ENCODE results near the gene HELZ.

The HELZ gene

GRCh38 chr17:67035131-67036083, 209.6 kb downstream of the HELZ start:
- TF ChIP-seq CTCF (IDR thresholded peaks at IDR 0.05) = no peak

- TF ChIP-seq CTCF (IDR thresholded peaks at IDR 0.05) = no peak
Observed at GRCh38 chr17:67033613-67034012, 211.4 kb downstream of the HELZ start.

GRCh38 chr17:67032985-67033384, 212.0 kb downstream of the HELZ start:
- no peak for TF ChIP-seq CTCF (IDR thresholded peaks at IDR 0.05)

- TF ChIP-seq CTCF (IDR thresholded peaks at IDR 0.05) = no peak
Observed at GRCh38 chr17:67032382-67032781, 212.6 kb downstream of the HELZ start.

DNA sequence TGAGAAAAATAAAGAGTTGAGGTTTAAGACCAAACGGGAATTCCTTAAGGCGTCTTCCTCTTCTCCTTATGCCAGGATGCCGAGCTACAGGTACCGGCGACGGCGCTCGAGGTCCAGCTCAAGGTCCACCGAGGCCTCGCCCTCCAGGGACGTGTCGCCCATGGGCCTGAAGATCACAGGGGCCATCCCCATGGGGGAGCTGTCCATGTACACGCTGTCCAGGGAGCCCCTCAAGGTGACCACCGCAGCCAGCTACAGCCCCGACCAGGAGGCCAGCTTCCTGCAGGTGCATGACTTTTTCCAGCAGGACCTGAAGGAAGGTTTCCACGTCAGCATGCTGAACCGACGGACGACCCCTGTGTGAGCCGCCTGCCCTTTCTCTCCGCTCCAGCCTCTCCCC, 214.4 kb downstream of the HELZ start:
- no peak for TF ChIP-seq CTCF (IDR thresholded peaks at IDR 0.05)

DNA sequence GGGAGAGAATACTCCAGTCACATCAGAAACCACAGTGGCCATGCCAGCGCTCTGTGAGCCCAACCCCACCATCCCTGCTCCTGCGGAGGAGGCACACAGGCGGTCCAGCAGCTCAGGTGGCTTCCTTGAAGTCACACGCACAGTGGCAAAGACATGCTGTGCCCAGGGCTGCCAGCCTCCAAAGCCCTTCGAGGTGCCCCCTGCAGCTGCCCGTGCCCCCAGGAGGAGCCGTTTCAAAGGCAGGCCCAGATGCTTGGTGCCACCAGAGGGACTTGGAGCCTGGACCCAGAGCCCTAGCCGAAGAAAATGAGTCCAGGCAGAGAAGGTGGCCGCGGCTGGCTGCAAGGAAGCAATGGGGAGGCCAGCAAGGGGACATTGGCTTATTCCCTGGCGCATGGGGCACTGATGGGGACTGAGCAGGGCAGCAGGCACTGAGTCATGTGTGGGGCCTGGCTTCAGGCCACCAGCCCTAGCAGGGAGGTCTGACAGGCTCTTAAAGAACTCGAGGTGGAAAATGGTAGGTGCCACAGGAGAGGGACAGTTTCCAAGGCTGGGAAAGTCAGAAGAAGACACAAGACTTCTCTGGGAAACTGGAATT, 217.9 kb downstream of the HELZ start:
- TF ChIP-seq CTCF (IDR thresholded peaks at IDR 0.05) = no peak

DNA sequence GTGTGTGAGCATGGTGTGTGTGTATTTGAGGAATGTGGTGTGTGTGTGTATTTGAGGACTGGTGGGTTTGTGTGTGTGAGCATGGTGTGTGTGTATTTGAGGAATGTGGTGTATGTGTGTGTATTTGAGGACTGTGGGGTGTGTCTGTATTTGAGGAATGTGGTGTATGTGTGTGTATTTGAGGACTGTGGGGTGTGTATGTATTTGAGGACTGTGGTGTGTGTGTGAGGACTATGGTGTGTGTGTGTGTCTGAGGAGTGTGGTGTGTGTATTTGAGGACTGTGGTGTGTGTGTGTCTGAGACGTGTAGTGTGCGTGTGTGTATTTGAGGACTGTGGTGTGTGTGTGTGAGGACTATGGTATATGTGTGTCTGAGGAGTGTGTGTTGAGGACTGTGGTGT, 218.7 kb downstream of the HELZ start:
- TF ChIP-seq CTCF (IDR thresholded peaks at IDR 0.05) = no peak
